Colon (tissue), 2 donors: ENCODE results near the gene ARFGAP3.

Experiments
- FAIRE-seq: peaks from 2 replicates; lab custom pipeline; 2012; peaks lifted over from hg19 to GRCh38; lab: Jason Lieb, UNC
- donor health status: control.
- donor health status: control.

The ARFGAP3 gene, protein sequence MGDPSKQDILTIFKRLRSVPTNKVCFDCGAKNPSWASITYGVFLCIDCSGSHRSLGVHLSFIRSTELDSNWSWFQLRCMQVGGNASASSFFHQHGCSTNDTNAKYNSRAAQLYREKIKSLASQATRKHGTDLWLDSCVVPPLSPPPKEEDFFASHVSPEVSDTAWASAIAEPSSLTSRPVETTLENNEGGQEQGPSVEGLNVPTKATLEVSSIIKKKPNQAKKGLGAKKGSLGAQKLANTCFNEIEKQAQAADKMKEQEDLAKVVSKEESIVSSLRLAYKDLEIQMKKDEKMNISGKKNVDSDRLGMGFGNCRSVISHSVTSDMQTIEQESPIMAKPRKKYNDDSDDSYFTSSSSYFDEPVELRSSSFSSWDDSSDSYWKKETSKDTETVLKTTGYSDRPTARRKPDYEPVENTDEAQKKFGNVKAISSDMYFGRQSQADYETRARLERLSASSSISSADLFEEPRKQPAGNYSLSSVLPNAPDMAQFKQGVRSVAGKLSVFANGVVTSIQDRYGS

DNA sequence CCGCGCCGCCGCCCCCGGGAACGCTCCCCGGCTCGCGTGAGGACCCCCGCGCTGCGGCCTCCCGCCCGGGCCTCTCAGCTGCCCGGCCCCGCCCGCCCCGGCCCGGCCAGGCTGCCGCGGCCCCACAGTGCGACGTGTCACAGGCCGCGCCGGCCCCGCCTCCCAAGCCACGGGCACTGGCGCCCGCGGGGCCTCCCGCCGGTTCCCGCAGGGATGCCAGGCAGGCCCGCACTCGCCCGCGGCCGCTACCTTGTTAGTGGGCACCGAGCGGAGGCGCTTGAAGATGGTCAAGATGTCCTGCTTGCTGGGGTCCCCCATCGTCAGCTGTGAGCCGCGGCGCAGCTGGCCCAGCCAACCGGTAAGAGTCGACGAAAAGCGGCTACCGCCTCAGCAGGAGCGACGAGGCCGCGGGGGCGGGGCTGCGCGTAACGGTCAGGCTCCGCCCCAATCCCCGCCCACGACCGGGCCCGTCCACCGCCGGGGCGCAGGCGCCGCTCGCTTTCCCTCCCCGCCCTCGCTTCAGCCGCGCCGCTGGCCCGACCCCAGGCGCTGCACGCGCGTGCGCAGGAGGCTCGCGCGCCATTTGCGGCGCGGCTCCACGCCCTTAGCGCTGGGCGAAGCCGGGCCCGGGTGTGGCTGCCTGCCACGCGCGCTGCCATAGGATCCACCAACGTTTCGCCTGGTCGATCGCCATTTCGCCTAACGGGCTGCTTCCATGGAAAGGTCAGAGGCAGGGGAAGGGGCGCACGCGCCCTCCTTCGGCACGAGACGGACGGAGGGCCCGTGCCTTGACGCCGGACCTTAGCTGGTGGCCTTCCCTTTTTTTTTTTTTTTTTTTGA, at the start of gene ARFGAP3:
Gene ARFGAP3, minus strand, starts transcription at position 409 of the 840 bp plus-strand sequence. Its CDS starts 91 bp downstream, at position 318.
- no peak for FAIRE-seq

DNA sequence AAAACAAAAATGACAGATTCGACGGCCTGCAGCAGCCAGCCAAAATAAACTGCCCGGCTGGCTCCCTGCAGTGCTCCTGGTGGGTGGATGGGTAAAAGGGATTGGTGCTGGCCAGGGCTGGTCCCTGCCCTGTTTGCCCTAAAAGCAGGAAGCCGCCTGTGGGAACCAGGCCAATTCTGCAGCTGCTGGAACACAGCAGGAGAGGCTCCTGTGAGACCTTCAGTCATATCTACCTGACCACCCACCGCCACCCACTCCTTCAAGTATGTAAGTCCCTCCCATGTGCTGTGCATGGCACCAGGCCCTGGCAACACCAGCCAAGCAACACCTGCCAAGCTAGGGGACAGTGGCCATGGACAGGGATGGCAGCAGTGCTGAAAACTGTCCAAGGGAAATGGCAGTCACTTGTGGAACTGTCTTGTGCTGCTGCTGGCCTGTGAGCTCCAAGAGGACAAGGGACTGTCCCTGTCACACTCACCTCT, 48.7 kb upstream of the ARFGAP3 start:
- no peak for FAIRE-seq

DNA sequence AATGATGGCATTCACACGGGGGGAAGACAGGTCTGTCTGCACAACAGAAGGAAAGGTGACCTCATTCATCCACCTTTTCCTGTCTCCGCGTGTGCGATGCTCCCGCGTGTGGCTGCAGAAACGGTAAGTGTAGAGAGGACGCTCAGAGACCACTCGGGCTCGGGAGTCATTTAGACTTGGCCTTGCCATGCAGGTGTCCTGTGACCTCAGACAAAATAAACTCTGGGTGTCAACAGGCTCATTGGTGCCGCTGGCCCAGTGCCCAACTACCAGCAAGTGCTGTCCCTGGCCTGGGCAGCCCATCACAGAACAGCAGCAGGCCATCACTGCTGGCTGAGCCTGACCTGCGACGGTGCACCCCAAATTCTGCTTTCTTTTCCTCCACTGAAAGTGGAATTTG, 48.1 kb upstream of the ARFGAP3 start:
- no peak for FAIRE-seq

DNA sequence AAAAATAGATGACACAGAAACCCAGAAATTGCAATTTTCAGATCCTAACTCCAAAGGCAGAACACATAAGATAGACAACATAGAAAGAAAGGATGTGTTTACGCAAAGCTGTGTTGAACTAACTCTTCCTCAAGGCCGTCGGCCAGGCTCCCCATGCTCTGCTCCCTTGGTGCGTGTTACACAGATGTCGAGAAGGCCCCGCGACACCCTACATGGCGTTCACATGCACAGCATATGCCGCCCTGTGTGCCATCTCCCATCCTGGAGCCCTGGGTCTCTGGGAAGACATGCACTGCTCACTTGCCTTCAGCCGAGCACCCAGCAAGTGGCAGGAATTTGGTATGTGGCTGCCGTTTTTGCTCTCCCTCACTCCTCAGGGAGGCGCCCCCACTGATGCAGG, 47.0 kb upstream of the ARFGAP3 start:
- no peak for FAIRE-seq

DNA sequence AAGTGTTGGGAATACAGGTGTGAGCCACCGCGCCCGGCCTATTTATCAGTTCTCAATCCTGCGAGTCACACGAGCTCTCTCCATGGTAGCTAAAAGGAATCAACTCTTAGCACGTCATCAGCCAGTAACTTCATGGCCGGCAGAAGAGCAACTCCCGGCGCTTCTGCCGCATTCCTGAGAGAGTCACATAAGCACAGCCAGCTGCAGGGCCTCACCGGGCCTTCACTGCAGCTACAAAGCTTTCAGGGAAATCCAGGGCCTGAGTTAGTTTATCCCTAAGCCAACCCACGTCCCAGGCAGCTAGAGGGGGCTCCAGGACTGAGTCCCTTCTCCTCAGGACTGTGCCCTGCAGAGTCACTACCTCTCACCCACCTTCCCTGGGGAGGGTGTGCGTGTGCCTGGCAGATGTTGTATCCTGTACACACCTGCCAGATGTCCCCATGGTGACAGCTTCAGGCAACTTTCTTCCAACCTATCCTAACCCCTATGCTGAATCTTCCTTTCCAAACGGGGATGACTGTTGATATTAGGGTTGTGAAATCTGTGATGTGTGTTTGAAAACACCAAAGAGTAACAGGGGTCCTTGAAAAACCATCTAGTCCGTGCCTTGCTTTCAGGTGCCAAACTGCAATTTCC, 45.9 kb upstream of the ARFGAP3 start:
- FAIRE-seq, result no peak

DNA sequence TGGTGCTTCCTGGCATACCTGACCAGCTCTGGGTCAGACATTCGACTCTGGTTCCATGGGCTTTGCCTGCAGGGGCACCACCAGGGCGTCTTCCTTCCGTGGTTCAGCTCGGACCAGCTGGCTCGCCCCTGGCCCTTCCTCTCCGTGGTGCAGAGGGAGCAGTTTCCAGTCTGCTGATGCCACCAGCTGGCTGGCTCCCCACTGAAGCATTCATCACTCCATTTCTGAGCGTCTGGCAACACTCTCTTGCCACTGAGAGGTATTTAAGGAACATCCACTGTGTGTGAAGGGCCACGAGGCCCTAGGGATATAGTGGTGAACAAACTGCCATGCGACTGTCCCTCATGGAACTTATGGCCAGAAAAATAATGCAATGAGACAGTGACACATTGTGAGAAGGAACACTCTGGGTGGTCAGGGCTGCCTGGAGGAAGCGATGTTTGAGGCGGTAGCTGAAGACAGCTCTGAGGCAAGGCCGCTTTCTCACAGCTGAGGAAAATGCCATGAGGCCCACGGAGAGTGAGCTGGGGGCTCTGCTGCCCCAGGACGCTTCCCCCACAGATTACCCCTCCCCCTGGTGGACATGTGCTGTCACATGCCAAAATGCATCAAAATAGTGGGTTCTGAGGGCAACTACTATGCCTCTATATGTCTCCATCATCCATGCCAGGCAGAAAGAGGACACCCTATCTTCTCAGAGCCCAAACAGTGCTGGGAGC, 44.9 kb upstream of the ARFGAP3 start:
- FAIRE-seq, result no peak

DNA sequence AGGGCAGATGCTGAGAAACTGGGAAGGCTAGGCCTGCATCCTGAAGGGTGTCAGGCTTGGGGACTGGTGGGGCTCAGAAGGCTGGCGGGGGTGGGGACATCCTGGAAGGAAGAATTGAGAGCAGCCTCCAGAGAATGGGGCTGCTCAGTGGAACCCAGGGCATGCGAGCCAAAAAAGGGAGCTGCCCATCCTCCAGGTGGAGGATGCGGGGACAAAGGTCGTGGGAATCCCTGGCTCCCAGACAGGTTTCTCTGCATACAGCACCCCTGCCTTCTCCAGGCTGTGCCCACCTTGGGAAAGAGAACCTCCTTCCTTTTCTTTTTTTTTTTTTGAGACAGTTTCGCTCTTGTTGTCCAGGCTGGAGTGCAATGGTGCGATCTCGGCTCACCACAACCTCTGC, 40.9 kb upstream of the ARFGAP3 start:
- FAIRE-seq, result no peak

DNA sequence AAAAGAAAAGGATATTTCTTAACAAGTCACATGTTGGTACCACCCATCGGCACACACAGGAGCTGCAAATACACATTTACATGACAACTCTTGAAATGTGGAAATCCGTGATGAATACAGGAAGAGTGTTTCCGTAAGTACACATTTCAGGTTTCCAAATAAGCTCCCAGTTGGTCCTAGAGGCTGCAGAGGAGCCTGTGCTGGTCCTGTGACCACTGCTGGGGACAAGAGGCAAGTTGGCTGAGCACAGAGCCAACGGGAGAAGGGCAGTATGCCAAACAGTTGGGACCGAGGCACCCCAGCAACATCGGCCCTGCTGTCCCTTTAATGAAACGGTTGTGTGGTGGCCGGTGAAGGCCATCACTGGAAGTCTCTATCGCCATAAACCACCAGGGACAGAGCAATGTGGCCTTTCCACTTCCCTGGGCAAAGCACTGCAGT, 38.5 kb upstream of the ARFGAP3 start:
- FAIRE-seq, result no peak

DNA sequence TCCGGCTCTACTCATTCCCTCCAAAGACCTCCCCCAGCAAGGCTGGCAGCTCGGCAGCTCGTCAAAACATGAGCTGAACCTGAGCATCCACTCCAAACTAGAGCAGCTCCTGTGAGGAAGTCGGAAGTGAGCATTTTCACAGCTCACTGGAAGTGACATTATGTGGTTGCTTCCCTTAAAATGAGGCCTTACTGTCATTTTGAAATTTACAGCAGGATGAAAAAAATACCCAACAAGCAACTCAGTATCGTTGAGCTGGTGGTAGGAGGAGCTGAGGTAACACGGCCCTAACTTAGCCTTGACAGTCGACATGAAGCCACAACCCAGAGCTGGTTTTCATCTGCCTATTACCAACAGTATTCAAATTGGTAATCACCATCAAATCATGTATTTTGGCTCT, 38.0 kb upstream of the ARFGAP3 start:
- FAIRE-seq, result no peak

DNA sequence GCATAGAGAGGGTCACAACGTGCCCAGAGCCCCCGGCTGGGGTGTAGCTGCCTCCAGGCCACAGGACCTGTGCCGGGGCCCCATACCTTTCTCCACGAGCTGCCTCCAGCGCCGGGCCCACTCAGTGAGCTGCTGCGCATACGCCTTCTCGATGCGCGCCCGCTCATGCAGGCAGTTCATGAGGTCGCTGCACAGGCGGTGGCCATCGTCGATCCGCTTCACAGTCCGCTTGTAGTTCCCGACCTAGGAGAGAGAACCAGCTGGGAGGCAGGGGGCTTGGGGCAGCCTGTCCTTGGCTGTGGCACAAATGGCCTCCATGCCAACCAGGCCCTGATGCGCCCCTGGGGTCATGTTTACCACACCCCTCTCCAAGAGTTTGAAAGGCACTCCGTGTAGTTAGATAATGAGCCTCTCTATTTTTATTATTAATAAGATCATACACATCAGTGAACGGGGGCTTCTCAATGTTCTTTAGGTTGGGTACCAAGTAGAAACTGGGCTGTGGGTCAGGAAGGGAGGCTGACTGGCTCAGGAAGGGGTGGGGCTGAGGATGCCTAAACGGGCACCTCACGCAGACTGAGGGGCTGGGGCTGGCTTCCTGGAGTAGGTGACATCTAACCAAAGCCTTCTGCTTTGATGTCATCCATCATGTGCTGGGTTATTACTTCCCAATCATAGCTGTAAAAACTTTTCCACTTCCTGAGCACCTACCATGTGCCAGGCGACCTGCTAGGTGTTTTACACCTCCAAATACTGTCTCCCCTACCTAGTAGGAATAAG, 36.5 kb upstream of the ARFGAP3 start:
- FAIRE-seq, result no peak

DNA sequence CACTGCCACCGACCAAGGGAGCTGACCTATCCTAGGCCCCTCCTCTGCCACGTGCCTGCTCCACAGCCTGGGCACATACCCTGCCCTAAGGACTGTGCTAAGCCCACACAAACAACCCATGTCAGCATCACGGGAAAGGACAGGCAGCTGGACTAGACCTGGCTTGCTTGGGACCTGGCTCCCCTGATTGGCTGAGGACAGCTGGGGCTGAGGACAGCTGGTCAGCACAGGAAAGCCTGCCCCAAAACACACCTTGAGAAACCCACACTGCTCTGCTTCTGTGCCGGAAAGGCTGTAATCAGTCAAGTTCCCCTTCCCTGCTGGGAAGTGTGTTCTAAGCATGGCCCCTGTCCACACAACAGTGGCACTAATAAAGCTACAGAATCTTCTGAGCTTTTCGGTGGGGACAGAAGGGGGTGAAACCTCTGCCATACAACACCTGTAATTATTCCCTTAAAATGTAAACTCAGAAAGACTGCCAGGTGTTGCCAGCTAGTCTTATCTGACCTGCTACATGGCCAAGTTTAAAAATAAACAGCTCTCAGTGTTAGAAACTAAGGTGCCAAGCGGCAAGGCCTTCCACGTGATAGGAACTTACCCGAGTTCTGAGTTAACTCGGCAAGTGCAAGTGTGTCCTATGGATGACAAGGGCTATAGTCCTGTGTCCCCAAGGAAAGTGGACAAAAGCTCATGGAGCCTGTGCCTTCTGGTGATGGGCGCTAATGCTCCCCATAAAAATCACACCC, 35.7 kb upstream of the ARFGAP3 start:
- FAIRE-seq, result no peak

DNA sequence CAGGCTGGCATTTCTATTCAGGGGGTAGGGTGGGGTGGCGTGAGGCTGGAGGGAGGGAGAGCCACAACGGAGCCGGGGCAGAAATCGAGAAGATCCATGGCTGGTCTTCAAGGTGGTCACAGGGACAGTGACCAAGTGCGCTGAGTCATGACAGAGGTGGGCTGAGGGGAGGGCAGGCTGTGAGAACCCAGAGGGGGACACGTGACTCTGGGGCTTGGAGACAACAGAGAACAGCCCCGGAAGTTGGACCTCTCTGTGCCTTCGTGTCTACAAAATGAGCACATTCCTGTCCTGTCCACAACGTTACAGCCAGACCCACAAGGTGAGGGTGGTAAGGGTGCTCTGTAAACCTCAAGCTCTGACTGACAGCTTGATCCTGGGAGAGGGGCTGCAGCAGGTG, 35.1 kb upstream of the ARFGAP3 start:
- no peak for FAIRE-seq

DNA sequence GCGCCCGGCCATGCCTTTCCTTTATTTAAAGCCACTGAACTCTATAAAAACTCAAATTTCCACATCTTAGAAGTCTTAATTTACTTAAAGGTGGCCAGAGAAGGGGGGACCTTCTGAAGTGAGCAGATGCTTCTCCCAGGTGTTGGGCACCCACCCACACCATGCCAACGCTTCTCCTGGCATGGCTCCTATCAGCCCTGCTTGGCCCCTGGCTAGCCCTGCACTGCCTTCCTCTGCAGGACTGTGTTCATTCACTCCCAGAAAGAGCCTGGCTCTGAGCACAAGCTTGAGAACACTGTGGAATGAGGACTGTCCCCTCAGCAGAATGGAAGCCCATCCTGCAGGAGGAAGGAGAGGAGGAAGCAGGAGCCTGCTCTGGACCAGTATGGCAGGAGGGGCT, 34.6 kb upstream of the ARFGAP3 start:
- FAIRE-seq, result no peak

DNA sequence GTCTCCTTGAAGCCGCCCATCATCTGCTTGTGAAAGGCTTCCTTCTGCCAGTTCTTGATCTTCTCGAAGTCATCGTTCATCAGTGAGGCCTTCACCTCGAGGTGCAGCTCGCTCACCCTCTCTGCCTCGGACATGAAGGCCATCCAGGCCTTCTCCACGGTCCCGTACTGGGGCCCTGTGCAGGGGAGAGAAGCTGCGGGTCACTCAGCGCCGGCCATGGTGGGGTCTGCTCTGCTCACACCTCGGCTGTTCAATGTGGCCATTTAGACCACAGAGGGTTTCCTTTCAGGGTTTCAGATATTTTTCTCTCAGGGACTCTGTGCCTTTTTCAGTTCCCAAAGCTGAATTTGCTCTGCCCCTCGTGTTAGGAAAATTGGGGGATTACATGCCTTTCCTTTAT, 33.9 kb upstream of the ARFGAP3 start:
- no peak for FAIRE-seq

DNA sequence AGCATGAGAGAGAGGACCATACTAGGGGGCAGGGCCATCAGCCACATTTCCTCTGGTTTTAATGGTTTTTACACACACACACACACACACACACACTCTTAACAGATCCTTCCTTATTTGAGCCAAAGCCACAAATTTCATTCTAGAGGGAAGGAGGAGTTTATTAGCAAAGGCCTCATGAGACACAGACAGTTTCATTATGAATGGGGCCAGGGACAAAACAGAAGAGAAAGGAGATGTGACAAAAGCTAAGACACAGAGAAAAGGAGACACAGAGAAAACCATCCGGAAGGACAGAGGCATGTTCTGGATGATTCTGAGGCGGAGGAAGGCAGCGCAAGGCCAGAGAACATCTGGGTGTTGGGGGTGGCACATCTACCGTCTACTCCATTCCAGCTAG, 32.2 kb upstream of the ARFGAP3 start:
- no peak for FAIRE-seq

DNA sequence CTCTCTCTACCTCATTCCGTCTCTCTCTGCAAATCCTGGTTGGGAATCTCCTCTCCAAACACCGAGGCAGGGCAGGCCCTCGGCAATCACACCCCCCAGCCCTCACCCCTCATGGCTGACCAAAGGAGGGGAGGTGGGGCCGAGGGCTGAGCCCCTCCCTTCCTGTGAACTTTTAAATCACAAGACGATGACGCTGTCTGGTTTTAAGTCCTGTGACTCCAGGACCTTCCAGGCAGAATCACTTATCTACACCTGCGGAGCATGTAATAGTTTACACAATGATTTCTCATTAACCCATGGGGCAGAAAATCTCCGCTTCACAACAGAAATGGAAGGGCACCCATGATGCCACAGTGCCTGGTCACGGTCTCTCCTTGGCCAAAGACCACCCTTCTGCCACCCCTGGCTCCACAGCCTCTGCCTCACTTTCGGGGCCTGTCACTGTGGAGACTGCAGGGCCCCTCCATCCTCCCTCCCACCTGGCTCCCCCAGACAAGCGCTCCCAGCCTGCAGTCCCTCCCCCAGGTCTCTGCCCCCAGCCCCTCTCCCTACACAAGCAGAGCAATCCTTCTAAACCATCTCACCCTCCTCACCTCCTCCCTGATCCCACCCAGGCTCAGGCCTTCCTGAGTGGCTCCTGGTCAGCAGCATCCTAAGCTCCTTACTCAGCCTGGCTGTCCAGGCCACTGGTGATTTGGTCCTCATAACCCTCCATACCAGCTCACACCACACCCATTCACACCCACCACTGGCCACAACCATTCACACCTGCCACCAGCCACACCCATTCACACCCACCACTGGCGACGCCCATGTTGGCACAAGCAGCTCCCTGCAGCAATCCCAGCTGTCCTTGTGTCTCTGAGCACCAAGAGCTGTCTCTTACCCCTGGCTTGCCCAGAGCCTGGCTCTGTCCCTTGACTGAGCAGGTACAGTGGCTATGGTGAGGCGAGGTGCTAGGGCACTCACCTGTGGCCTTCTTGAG, 30.7 kb upstream of the ARFGAP3 start:
- no peak for FAIRE-seq

DNA sequence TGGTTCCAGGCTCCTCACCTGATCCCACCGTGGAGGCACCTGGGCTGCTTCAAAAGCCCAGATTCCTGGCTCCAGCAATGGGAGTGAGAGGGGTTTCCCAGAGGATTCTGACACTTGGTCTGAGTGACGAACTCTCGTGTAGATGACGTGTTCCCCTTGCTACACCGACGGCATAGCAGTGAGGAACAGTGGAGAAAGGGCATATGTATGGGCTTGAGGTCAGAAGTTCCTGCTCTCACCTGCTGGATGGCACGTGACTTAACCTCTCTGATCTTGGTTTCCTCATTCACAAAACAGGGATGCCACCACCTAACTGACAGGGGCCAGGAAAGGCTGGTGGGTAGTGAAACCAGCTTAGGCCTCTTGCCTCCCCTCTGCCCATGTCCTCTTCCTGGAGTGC, 30.0 kb upstream of the ARFGAP3 start:
- no peak for FAIRE-seq

DNA sequence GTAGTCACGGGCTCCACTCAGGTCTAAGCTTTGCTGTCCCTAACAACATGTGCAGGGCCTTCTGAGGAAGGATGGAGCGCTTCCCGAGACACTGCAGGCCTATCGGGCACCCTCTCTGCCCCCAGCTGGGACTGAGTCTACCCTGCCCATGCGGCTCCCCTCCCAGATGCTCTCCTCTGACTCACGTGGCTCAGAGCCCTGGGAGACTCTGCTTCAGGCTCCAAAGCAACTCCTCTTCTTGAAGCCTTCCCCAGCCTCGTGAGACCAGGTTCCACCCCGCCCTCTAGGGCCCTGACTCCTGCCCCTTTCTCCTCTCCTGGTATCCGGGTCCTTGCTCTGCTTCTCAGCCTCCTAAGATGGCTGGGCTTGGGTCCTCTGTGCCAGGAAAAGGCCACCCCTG, 28.4 kb upstream of the ARFGAP3 start:
- no peak for FAIRE-seq
